Mesendoderm (in vitro differentiated cells): Measurements from ENCODE around the gene SLC8A1.

Experiments used
- DNase-seq: peaks from one replicate; pipeline ENCODE4 v3.0.0; 2013
- H2AK5ac ChIP-seq: 2 replicates; pipeline ENCODE4 v1.6.1; 2013; ENCODE audit warnings: low read length, inconsistent platforms
- H2BK120ac ChIP-seq: 2 replicates; pipeline ENCODE4 v1.6.1; 2013; ENCODE audit warnings: low read depth, mild to moderate bottlenecking, low read length, moderate library complexity, mixed read lengths
- H2BK15ac ChIP-seq: replicated peaks from 2 replicates; pipeline ENCODE4 v1.6.1; 2013; ENCODE audit warnings: low read depth, mild to moderate bottlenecking, moderate library complexity
- H2BK5ac ChIP-seq: 2 replicates; pipeline ENCODE4 v1.6.1; 2013; ENCODE audit warnings: low read length, inconsistent platforms
- H3K18ac ChIP-seq: 2 replicates; pipeline ENCODE4 v1.6.1; 2013; ENCODE audit warnings: mild to moderate bottlenecking, low read length, mixed read lengths
- H3K23ac ChIP-seq: one replicate; pipeline ENCODE4 v1.6.1; 2013; ENCODE audit warnings: low read length
- H3K27ac ChIP-seq: 2 replicates; pipeline ENCODE4 v1.5.1; 2013; ENCODE audit warnings: low read depth, mild to moderate bottlenecking, inconsistent platforms, low read length, moderate library complexity
- H3K27me3 ChIP-seq: 2 replicates; pipeline ENCODE4 v1.6.1; 2013; ENCODE audit warnings: low read length, control low read depth, mild to moderate bottlenecking, inconsistent platforms; ENCODE audit not compliant: insufficient read depth, poor library complexity
- H3K36me3 ChIP-seq: 2 replicates; pipeline ENCODE4 v1.6.1; 2013; ENCODE audit warnings: low read length, inconsistent platforms; ENCODE audit not compliant: control insufficient read depth, insufficient read depth
- H3K4ac ChIP-seq: one replicate; pipeline ENCODE4 v1.6.1; 2013; ENCODE audit warnings: low read depth, mild to moderate bottlenecking, low read length, moderate library complexity
- H3K4me1 ChIP-seq: 2 replicates; pipeline ENCODE4 v1.6.1; 2013; ENCODE audit warnings: low read depth, low read length, inconsistent platforms; ENCODE audit not compliant: control insufficient read depth
- H3K4me2 ChIP-seq: 2 replicates; pipeline ENCODE4 v1.6.1; 2013; ENCODE audit warnings: low read length
- H3K4me3 ChIP-seq: 2 replicates; pipeline ENCODE4 v1.5.1; 2013; ENCODE audit warnings: mild to moderate bottlenecking, low read length
- H3K56ac ChIP-seq: one replicate; pipeline ENCODE4 v1.6.1; 2013; ENCODE audit warnings: low read length
- H3K79me1 ChIP-seq: 2 replicates; pipeline ENCODE4 v1.6.1; 2013; ENCODE audit warnings: low read length, inconsistent platforms
- H3K79me2 ChIP-seq: 2 replicates; pipeline ENCODE4 v1.6.1; 2013; ENCODE audit warnings: mild to moderate bottlenecking, low read length; ENCODE audit not compliant: control insufficient read depth, insufficient read depth
- H3K9ac ChIP-seq: 2 replicates; pipeline ENCODE4 v1.6.1; 2013; ENCODE audit warnings: low read length, inconsistent platforms
- H4K5ac ChIP-seq: one replicate; pipeline ENCODE4 v1.6.1; 2013; ENCODE audit warnings: low read length
- H4K8ac ChIP-seq: one replicate; pipeline ENCODE4 v1.6.1; 2013; ENCODE audit warnings: low read depth, mild to moderate bottlenecking, control low read depth, low read length, moderate library complexity
- WGBS: extraction: QIAGEN DNeasy Blood & Tissue Kit; methylation state at CpG from one replicate; pipeline ENCODE4 v1.1.7; 2013; ENCODE audit warnings: low lambda C conversion rate, missing lambda C conversion rate; ENCODE audit not compliant: insufficient coverage; ENCODE audit errors: extremely low coverage; 5-methylcytosine and 5-hydroxymethylcytosine counted together

SLC8A1 gene

GRCh38 chr2:40418614-40419363 is 33.1 kb downstream of the SLC8A1 start:
- H2BK5ac ChIP-seq: no peak overlapping the region
- H3K27me3 ChIP-seq: no peaks in the 10 kb centered on the region
- no peak overlapping the region for H3K9ac ChIP-seq
- H3K4me2 ChIP-seq: no peak overlapping the region
- H2BK120ac ChIP-seq: no peak overlapping the region
- H3K79me1 ChIP-seq: no peaks in the 10 kb centered on the region
- H2AK5ac ChIP-seq: no peak overlapping the region
- no peak overlapping the region for H3K18ac ChIP-seq
- no peaks in the 10 kb centered on the region for H3K4me1 ChIP-seq
- H3K4ac ChIP-seq: no peak overlapping the region
- H3K36me3 ChIP-seq: no peaks in the 10 kb centered on the region
- no peak overlapping the region for H4K8ac ChIP-seq
- no peak overlapping the region for H3K56ac ChIP-seq
- no peak overlapping the region for H3K23ac ChIP-seq
- H3K79me2 ChIP-seq: no peaks in the 10 kb centered on the region
- no peak for DNase-seq
- H3K27ac ChIP-seq: no peak overlapping the region
- WGBS: no CpG with 5 or more reads among the region's 5 CpGs
- H3K4me3 ChIP-seq: no peak overlapping the region
- no peak overlapping the region for H2BK15ac ChIP-seq
- H4K5ac ChIP-seq: no peak overlapping the region

DNA sequence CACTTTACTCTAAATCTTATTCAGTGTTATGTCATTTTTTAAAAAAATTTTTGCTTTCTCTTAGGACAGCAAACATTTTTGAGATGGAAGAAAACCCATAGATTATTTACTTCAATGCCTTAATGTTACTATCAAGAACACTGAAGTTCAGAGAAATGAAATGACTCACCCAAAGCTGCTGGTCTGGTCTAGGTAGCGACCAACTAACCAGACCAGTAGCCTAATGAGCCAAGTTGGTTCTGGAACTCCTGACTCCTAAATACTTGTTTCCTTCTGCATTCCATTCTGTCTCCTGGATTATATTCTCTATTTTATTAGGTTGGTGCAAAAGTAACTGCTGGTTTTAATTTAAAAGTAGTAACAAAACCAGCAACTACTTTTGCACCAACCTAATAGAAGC is 35.4 kb downstream of the SLC8A1 start:
- Histone ChIP-seq H2AK5ac (no peak overlapping the region), H3K4me2 (no peak overlapping the region), H3K27me3 (no peaks in the 10 kb centered on the region), H2BK120ac (no peak overlapping the region), H3K23ac (no peak overlapping the region), H2BK5ac (no peak overlapping the region), H3K4me1 (no peaks in the 10 kb centered on the region), H3K4me3 (no peak overlapping the region), H2BK15ac (no peak overlapping the region), H3K9ac (no peak overlapping the region), H3K79me1 (no peaks in the 10 kb centered on the region), H3K27ac (no peak overlapping the region), H4K8ac (no peak overlapping the region), H3K36me3 (no peaks in the 10 kb centered on the region), H3K4ac (no peak overlapping the region), H3K18ac (no peak overlapping the region), H4K5ac (no peak overlapping the region), H3K79me2 (no peaks in the 10 kb centered on the region), H3K56ac (no peak overlapping the region)
- WGBS: no CpG with 5 or more reads among the region's 1 CpG
- DNase-seq: no peak

- Histone ChIP-seq H2BK5ac (no peak overlapping the region), H3K27ac (no peak overlapping the region), H3K79me2 (no peaks in the 10 kb centered on the region), H3K18ac (no peak overlapping the region), H3K36me3 (no peaks in the 10 kb centered on the region), H2BK15ac (no peak overlapping the region), H3K27me3 (no peaks in the 10 kb centered on the region), H2BK120ac (no peak overlapping the region), H3K23ac (no peak overlapping the region), H3K79me1 (no peaks in the 10 kb centered on the region), H3K4ac (no peak overlapping the region), H4K5ac (no peak overlapping the region), H3K4me2 (no peak overlapping the region), H2AK5ac (no peak overlapping the region), H3K4me3 (no peak overlapping the region), H3K4me1 (no peaks in the 10 kb centered on the region), H3K9ac (no peak overlapping the region), H3K56ac (no peak overlapping the region), H4K8ac (no peak overlapping the region)
- no peak for DNase-seq
- no CpG with 5 or more reads among the region's 2 CpGs for WGBS
These were observed 36.5 kb downstream of the SLC8A1 start for GRCh38 chr2:40415391-40415790.

DNA sequence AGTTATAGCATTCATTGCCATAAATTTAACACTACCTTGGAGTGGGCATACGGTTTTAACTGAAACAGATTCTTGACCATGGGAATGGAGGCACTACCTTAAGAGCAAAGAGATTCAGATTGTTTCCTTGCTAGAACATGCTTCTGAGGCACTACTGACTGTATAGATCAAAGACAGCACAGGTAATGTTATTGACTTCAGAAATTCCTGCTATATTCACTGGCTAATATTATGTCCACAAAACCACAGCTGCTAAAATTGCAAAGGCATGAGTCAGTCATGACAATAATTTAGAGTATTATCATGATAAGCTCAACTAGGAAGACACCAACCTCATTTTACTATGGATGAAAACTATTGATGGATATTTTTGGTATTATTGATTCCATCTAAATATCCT is 39.4 kb downstream of the SLC8A1 start:
- H3K4me2 ChIP-seq: no peak overlapping the region
- DNase-seq: no peak
- H4K8ac ChIP-seq: no peak overlapping the region
- H3K36me3 ChIP-seq: no peaks in the 10 kb centered on the region
- H3K27me3 ChIP-seq: no peaks in the 10 kb centered on the region
- no peak overlapping the region for H3K23ac ChIP-seq
- no peak overlapping the region for H2AK5ac ChIP-seq
- no peaks in the 10 kb centered on the region for H3K79me2 ChIP-seq
- no peaks in the 10 kb centered on the region for H3K4me1 ChIP-seq
- no peak overlapping the region for H4K5ac ChIP-seq
- H2BK5ac ChIP-seq: no peak overlapping the region
- H3K56ac ChIP-seq: no peak overlapping the region
- H2BK120ac ChIP-seq: no peak overlapping the region
- H3K79me1 ChIP-seq: no peaks in the 10 kb centered on the region
- WGBS: no CpG with 5 or more reads among the region's 1 CpG
- no peak overlapping the region for H3K27ac ChIP-seq
- no peak overlapping the region for H3K4ac ChIP-seq
- no peak overlapping the region for H3K9ac ChIP-seq
- no peak overlapping the region for H2BK15ac ChIP-seq
- H3K18ac ChIP-seq: no peak overlapping the region
- no peak overlapping the region for H3K4me3 ChIP-seq

DNA sequence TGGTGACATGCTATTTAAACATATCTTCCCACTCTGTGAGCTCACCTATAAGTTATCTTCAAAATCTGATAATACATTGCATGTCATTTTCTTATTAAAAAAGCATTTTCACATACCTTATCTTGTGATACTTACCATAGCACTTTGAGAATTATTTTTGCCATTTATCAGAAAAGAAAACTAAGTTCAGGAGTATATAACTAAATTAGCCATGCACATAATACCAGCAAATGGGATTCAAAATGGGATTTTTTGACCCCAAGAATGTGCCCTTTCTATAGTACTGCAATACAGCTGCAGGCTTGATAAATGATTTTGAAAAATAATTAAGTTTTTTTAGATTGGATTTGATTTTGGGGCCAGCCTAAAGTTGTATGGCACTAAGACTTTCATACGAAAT is 41.2 kb downstream of the SLC8A1 start:
- no peak for DNase-seq
- Histone ChIP-seq H3K4me3 (no peak overlapping the region), H3K56ac (no peak overlapping the region), H3K27me3 (no peaks in the 10 kb centered on the region), H3K4ac (no peak overlapping the region), H3K4me1 (no peaks in the 10 kb centered on the region), H4K5ac (no peak overlapping the region), H3K36me3 (no peaks in the 10 kb centered on the region), H2BK120ac (no peak overlapping the region), H4K8ac (no peak overlapping the region), H3K4me2 (no peak overlapping the region), H3K9ac (no peak overlapping the region), H3K23ac (no peak overlapping the region), H2AK5ac (no peak overlapping the region), H3K79me1 (no peaks in the 10 kb centered on the region), H3K27ac (no peak overlapping the region), H3K18ac (no peak overlapping the region), H3K79me2 (no peaks in the 10 kb centered on the region), H2BK5ac (no peak overlapping the region), H2BK15ac (no peak overlapping the region)
- WGBS: 100% methylated on average over 1 of the region's 1 CpG

DNA sequence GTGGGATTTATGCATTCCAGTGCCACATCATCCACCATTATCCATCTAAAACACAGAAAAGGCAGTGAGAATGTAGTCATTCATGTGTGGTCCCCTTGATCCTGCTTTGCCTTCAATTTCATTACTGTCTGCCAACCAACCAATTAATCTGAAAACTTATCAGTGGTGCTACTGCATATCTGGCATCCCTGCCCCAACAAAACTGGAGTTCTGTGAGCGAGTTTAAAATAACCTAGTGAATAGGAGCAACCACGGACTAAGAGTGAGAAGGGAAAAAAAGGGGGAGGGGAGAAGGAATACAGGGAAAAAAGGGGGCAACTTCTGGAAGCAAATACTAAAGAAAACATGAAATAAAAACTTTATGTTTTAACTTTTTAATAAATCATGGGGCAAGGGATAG is 42.2 kb downstream of the SLC8A1 start:
- no peak overlapping the region for H2AK5ac ChIP-seq
- H3K4me2 ChIP-seq: no peak overlapping the region
- H3K79me1 ChIP-seq: no peaks in the 10 kb centered on the region
- no peak for DNase-seq
- no peaks in the 10 kb centered on the region for H3K4me1 ChIP-seq
- no peak overlapping the region for H2BK120ac ChIP-seq
- H3K27me3 ChIP-seq: no peaks in the 10 kb centered on the region
- H3K36me3 ChIP-seq: no peaks in the 10 kb centered on the region
- no CpG with 5 or more reads among the region's 2 CpGs for WGBS
- H2BK5ac ChIP-seq: no peak overlapping the region
- H3K4ac ChIP-seq: no peak overlapping the region
- H4K5ac ChIP-seq: no peak overlapping the region
- no peak overlapping the region for H3K27ac ChIP-seq
- no peak overlapping the region for H3K9ac ChIP-seq
- no peak overlapping the region for H3K56ac ChIP-seq
- H4K8ac ChIP-seq: no peak overlapping the region
- no peaks in the 10 kb centered on the region for H3K79me2 ChIP-seq
- no peak overlapping the region for H2BK15ac ChIP-seq
- no peak overlapping the region for H3K4me3 ChIP-seq
- no peak overlapping the region for H3K23ac ChIP-seq
- no peak overlapping the region for H3K18ac ChIP-seq
